Activated naive CD8-positive, alpha-beta T cell treated with anti-CD3 and anti-CD28 coated beads, Interleukin-2, amount 50 U/mL, for 24 hours (primary cell): ENCODE measurements around the gene MBD4.

Experiments
- ATAC-seq: fragments of 150-1000 bp; cut with Tn5 transposase; one replicate; pipeline ENCODE4 v1.10.0; 2021
- DNase-seq: peaks from one replicate; pipeline ENCODE4 v3.0.0; 2021
- H3K27ac Mint-ChIP-seq: one replicate; pipeline ENCODE4 v1.8.0; 2021; ENCODE audit warnings: mild to moderate bottlenecking, mixed read lengths
- H3K27me3 Mint-ChIP-seq: one replicate; pipeline ENCODE4 v1.8.0; 2021; ENCODE audit warnings: mixed read lengths
- H3K36me3 Mint-ChIP-seq: one replicate; pipeline ENCODE4 v1.8.0; 2021; ENCODE audit warnings: low read depth, mixed read lengths
- H3K4me1 Mint-ChIP-seq: one replicate; pipeline ENCODE4 v1.8.0; 2021; ENCODE audit warnings: mixed read lengths
- H3K4me3 Mint-ChIP-seq: one replicate; pipeline ENCODE4 v1.8.0; 2021; ENCODE audit warnings: mild to moderate bottlenecking, moderate library complexity, mixed read lengths
- H3K9me3 Mint-ChIP-seq: one replicate; pipeline ENCODE4 v1.8.0; 2021; ENCODE audit warnings: mixed read lengths

MBD4 gene

GRCh38 chr3:129474984-129475804, 35.4 kb upstream of the MBD4 start:
- Mint-ChIP-seq H3K4me3 (no peak overlapping the region), H3K4me1 (no peaks in the 10 kb centered on the region), H3K36me3 (peaks cover 2% of the 10 kb centered on the region), H3K9me3 (no peaks in the 10 kb centered on the region), H3K27me3 (no peaks in the 10 kb centered on the region), H3K27ac (no peak overlapping the region)
- ATAC-seq (no peak), DNase-seq (no peak)

GRCh38 chr3:129473769-129474152, 34.0 kb upstream of the MBD4 start:
- Mint-ChIP-seq H3K27me3 (no peaks in the 10 kb centered on the region), H3K4me3 (no peak overlapping the region), H3K4me1 (no peaks in the 10 kb centered on the region), H3K9me3 (no peaks in the 10 kb centered on the region), H3K36me3 (peaks cover 5% of the 10 kb centered on the region), H3K27ac (no peak overlapping the region)
- ATAC-seq (no peak), DNase-seq (no peak)

GRCh38 chr3:129473067-129473768, 33.5 kb upstream of the MBD4 start:
- Mint-ChIP-seq H3K27ac (no peak overlapping the region), H3K27me3 (no peaks in the 10 kb centered on the region), H3K4me1 (no peaks in the 10 kb centered on the region), H3K36me3 (peaks cover 5% of the 10 kb centered on the region), H3K4me3 (no peak overlapping the region), H3K9me3 (no peaks in the 10 kb centered on the region)
- no peak for DNase-seq
- ATAC-seq, result no peak

- no peaks in the 10 kb centered on the region for H3K9me3 Mint-ChIP-seq
- H3K4me3 Mint-ChIP-seq, result no peak overlapping the region
- no peaks in the 10 kb centered on the region for H3K4me1 Mint-ChIP-seq
- H3K36me3 Mint-ChIP-seq, result peaks cover 5% of the 10 kb centered on the region
- ATAC-seq (no peak), DNase-seq (no peak)
- no peaks in the 10 kb centered on the region for H3K27me3 Mint-ChIP-seq
- H3K27ac Mint-ChIP-seq, result no peak overlapping the region
Observed at GRCh38 chr3:129470861-129471260, 31.1 kb upstream of the MBD4 start.

GRCh38 chr3:129469026-129469425, 29.3 kb upstream of the MBD4 start:
- Mint-ChIP-seq H3K27me3 (no peaks in the 10 kb centered on the region), H3K27ac (no peak overlapping the region), H3K4me3 (no peak overlapping the region), H3K36me3 (peaks cover 5% of the 10 kb centered on the region), H3K9me3 (no peaks in the 10 kb centered on the region), H3K4me1 (no peaks in the 10 kb centered on the region)
- ATAC-seq (no peak), DNase-seq (no peak)

DNA sequence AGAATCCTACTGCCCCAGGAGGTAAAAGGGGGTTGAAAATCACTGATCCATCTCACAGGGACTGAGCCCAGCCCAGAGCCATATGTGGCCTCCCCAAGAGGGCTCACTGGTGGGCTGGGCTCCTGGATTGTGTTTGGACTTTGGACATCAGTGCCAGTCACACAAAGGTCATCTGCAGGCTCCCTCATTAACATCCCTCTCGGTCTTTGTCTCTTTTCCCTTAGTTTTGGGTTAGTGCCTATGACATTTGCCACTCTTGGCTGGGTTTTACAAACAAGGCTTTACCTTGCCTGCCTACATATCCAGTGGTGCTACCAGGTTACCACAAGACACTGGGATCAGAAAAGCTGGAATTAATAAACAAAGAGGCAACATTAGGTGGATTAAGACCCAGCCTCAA, 28.2 kb upstream of the MBD4 start:
- ATAC-seq (no peak), DNase-seq (no peak)
- H3K9me3 Mint-ChIP-seq, result no peaks in the 10 kb centered on the region
- no peak overlapping the region for H3K27ac Mint-ChIP-seq
- no peak overlapping the region for H3K4me3 Mint-ChIP-seq
- H3K4me1 Mint-ChIP-seq, result no peaks in the 10 kb centered on the region
- H3K36me3 Mint-ChIP-seq, result peaks cover 5% of the 10 kb centered on the region
- no peaks in the 10 kb centered on the region for H3K27me3 Mint-ChIP-seq

- Mint-ChIP-seq H3K27me3 (no peaks in the 10 kb centered on the region), H3K4me1 (peaks cover 2% of the 10 kb centered on the region), H3K4me3 (no peak overlapping the region), H3K27ac (no peak overlapping the region), H3K36me3 (peaks cover 2% of the 10 kb centered on the region), H3K9me3 (no peaks in the 10 kb centered on the region)
- ATAC-seq (no peak), DNase-seq (no peak)
Observed at GRCh38 chr3:129463716-129464115, 24.0 kb upstream of the MBD4 start.

DNA sequence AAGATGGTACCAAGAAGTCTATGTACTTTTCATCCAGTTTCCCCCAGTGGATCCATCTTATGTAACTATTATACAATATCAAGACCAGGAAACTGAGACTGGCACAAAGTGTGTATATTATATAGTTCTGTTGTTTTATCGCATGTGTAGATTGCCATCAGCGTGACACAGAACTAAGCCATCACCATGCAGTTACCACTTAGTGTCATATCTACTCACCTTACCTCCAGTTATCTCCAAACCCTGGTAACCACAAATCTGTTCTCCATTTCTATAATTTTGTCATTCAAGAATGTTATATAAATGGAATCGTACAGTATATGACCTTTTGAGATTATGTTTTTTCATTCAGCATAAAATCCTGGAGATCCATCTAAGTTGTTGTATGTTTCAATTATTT, 23.3 kb upstream of the MBD4 start:
- DNase-seq (no peak), ATAC-seq (no peak)
- no peaks in the 10 kb centered on the region for H3K9me3 Mint-ChIP-seq
- H3K27ac Mint-ChIP-seq, result no peak overlapping the region
- peaks cover 2% of the 10 kb centered on the region for H3K4me1 Mint-ChIP-seq
- H3K27me3 Mint-ChIP-seq, result no peaks in the 10 kb centered on the region
- peaks cover 2% of the 10 kb centered on the region for H3K36me3 Mint-ChIP-seq
- H3K4me3 Mint-ChIP-seq, result no peak overlapping the region

DNA sequence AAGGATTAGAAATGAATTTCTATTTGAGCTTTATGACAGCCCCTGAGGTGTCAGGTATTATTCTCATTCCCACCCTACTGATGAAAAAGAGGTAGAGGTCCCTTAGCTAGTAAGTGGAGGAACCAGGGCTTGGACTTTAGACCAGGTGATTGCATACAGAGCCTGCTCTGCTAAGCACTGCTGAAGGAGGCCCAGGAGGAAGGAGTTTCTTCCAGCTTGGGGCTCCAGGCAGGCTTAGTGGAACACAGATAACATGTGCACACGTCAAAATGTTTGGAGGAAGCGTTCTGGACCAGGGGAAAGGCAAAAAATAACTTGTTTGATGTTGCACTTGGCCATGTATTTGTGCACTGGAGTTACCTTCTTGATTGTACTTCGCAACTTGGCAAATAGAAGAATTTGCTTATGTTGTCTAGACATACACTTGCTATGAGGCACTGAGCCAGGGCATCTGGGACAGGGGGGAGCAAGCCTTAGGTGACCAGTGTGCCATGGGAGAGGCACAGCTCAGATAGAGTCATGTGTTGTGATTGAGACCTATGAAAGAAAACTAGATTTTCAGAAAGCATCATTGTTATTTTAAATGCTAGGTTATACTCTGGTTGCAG, 22.7 kb upstream of the MBD4 start:
- no peak overlapping the region for H3K27ac Mint-ChIP-seq

DNA sequence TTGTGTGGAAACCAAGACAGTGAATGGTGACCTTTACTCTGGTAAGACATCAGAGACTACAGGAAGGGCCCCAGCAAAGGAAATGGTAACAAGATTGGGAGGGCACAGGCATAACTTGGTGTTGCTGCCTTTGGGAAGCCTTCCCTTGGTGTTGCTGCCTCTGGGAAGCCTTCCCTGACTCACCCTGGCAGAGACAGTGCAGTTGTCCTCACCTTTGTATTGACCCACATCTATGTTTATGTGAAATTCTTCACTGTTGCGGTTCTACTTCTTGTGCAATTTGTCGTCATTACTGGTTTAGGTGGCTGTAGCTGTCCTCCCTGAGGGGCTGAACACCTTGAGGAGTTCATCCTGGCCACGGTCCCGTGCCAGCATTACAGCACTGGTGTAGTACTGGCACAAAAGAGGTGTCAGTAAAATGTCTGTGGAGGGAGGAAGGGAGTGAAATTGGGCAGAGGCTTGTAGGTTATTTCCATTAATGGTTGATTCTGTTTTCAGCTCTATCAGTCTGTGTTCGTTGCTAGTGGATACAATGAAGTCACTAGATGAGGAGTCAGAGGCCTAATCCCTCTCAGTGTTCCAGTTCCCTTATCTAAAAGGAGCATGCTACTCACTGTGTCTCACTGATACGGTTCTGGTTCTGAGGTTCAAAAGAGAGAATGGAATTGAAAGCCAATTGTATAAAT, 21.9 kb upstream of the MBD4 start:
- no peak for ATAC-seq
- Mint-ChIP-seq H3K9me3 (no peaks in the 10 kb centered on the region), H3K27ac (no peak overlapping the region), H3K36me3 (peaks cover 5% of the 10 kb centered on the region), H3K4me3 (no peak overlapping the region), H3K4me1 (peaks cover 2% of the 10 kb centered on the region), H3K27me3 (no peaks in the 10 kb centered on the region)
- no peak for DNase-seq

More for the DNA sequence above, 22.7 kb upstream of the MBD4 start:
- Mint-ChIP-seq H3K9me3 (no peaks in the 10 kb centered on the region), H3K4me3 (no peak overlapping the region), H3K4me1 (peaks cover 2% of the 10 kb centered on the region), H3K36me3 (peaks cover 2% of the 10 kb centered on the region), H3K27me3 (no peaks in the 10 kb centered on the region)
- ATAC-seq, result no peak
- no peak for DNase-seq

DNA sequence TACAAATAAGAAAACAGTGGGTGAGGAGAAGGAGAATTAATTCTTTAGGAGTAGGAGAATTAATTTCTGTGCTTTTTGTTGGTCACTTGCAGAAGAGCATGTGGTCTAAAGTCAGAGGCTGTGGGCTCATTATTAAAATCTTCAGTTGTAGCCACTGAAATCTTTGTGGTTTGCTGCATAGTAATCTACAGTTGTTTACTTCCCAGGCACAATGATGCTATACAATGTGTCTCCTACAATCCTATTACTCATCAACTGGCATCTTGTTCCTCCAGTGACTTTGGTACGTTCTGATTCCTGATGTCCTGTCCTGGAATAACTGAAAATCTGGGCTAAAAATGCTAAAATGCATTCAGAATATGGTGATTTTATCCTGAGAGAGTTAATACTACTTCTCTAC, 21.3 kb upstream of the MBD4 start:
- DNase-seq (no peak), ATAC-seq (no peak)
- Mint-ChIP-seq H3K27ac (no peak overlapping the region), H3K27me3 (no peaks in the 10 kb centered on the region), H3K4me1 (peaks cover 2% of the 10 kb centered on the region), H3K9me3 (no peaks in the 10 kb centered on the region), H3K4me3 (no peak overlapping the region), H3K36me3 (peaks cover 5% of the 10 kb centered on the region)

DNA sequence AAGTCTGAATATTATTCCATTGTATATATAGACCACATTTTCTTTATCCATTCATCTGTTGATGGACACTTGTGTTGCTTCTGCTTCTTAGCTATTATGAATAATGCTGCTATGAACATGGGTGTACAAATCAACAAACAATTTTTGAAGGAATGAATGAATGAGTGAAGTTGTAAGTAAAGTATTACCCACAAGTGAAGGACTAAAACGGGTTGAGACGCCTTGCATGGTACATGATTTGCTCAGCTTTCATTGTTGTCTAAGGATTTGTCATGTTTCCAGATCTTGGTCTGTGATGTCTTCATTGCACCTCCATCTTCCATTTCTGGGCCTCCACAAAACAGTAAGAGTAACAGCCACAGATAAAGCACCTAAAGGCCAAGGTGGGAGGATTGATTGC, 20.8 kb upstream of the MBD4 start:
- Mint-ChIP-seq H3K27ac (no peak overlapping the region), H3K4me3 (no peak overlapping the region), H3K36me3 (peaks cover 6% of the 10 kb centered on the region), H3K4me1 (peaks cover 2% of the 10 kb centered on the region), H3K9me3 (no peaks in the 10 kb centered on the region), H3K27me3 (no peaks in the 10 kb centered on the region)
- DNase-seq, result no peak
- ATAC-seq, result no peak

DNA sequence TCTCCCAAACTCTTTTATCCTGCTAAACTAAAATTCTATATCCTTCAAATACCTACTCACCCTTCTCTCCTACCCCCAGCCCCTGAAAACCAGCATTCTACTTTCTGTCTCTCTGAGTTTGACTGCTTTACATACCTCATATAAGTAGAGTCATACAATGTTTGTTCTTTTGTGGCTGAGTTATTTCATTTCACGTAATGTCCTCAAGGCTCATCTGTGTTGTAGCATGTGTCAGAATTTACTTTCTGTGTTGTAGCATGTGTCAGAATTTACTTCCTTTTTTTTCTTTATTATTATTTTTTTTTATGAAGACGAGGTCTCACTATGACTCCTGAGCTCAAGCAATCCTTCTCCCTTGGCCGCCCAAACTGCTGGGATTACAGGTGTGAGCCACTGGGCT, 20.4 kb upstream of the MBD4 start:
- no peak overlapping the region for H3K27ac Mint-ChIP-seq

DNA sequence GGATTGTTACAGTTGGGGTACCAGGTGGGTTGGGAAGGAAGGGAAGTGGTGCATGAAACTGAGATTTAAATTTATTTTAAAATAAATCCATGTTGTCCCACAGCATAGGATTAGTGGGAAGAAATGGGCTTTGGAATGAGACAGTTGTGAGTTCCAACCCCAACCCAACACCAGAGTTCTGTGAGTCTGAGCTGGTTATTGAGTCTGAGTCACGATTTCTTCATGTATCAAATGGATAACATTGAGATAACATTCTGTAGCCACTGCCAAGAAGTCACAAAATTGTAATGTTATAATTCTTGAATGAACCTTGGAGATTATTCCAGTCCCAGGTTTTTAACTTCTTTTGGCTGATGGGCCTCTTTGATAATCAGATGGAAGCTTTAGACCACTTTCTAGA, 14.0 kb upstream of the MBD4 start:
- Mint-ChIP-seq H3K27ac (no peak overlapping the region), H3K27me3 (no peaks in the 10 kb centered on the region), H3K9me3 (no peaks in the 10 kb centered on the region), H3K4me1 (no peaks in the 10 kb centered on the region), H3K36me3 (peaks cover 16% of the 10 kb centered on the region), H3K4me3 (no peak overlapping the region)
- DNase-seq (no peak), ATAC-seq (no peak)

More for the DNA sequence above, 20.4 kb upstream of the MBD4 start:
- Mint-ChIP-seq H3K36me3 (peaks cover 6% of the 10 kb centered on the region), H3K4me1 (peaks cover 2% of the 10 kb centered on the region), H3K9me3 (no peaks in the 10 kb centered on the region), H3K27me3 (no peaks in the 10 kb centered on the region), H3K4me3 (no peak overlapping the region)
- ATAC-seq (no peak), DNase-seq (no peak)
